ENCODE data around the gene ACAP3. TPM values are rescaled to one million over a fixed set of nuclear protein-coding genes. Genes with fewer than 3 reads are reported as not detected.

The ACAP3 gene
- total RNA-seq, 1 experiment from 2014 or later = 42.2 TPM

- TF ChIP-seq CBFB (CRISPR knock-in tag; IDR thresholded peaks at IDR 0.05; ENCODE audit: low read depth) (no peak), ATF6 (CRISPR knock-in tag; IDR thresholded peaks at IDR 0.05) (no peak), ZMAT4 (CRISPR knock-in tag; IDR thresholded peaks at IDR 0.05) (no peak), CREB1 (CRISPR knock-in tag; IDR thresholded peaks at IDR 0.05) (no peak), CTCF (IDR thresholded peaks at IDR 0.05) (no peak), RELA (CRISPR knock-in tag; IDR thresholded peaks at IDR 0.05; ENCODE audit: borderline replicate concordance) (no peak), ZNF219 (CRISPR knock-in tag; IDR thresholded peaks at IDR 0.05; ENCODE audit: borderline replicate concordance) (no peak)
Measured at GRCh38 chr1:1287288-1288110, 20.2 kb downstream of the ACAP3 start (continued).

- ChIA-PET CTCF (interaction anchor here (1.8 kb wide), 1 partner anchor 40 kb away, joined by 8 read pairs; the partner anchor contains the start of gene C1QTNF12), POLR2A (no interaction called here)
- Mint-ChIP-seq H3K27ac (no peak overlapping the region), H3K4me3 (no peak overlapping the region), H3K27me3 (ENCODE audit: low read depth) (no peaks in the 10 kb centered on the region), H3K4me1 (no peaks in the 10 kb centered on the region), H3K36me3 (no peaks in the 10 kb centered on the region), H3K9me3 (no peaks in the 10 kb centered on the region)
- peak; percentile 13 for DNase-seq (ENCODE audit: low spot score)
- ATAC-seq = no peak
- no peak for TF ChIP-seq ZNF671 (CRISPR knock-in tag; IDR thresholded peaks at IDR 0.05)
- no peak for TF ChIP-seq NFYB (CRISPR knock-in tag; conservative IDR thresholded peaks at IDR 0.05; ENCODE audit: low read depth)
- no peak for TF ChIP-seq ATF2 (CRISPR knock-in tag; IDR thresholded peaks at IDR 0.05; ENCODE audit: borderline replicate concordance, low read depth)
- no peak for TF ChIP-seq IRF1 (CRISPR knock-in tag; IDR thresholded peaks at IDR 0.05)
- no peak for TF ChIP-seq ZNF138 (CRISPR knock-in tag; conservative IDR thresholded peaks at IDR 0.05)
- no peak for TF ChIP-seq NFATC4 (CRISPR knock-in tag; IDR thresholded peaks at IDR 0.05)
- TF ChIP-seq ZNF281 (CRISPR knock-in tag; IDR thresholded peaks at IDR 0.05) = no peak
- no peak for TF ChIP-seq ESRRA (CRISPR knock-in tag; IDR thresholded peaks at IDR 0.05; ENCODE audit: borderline replicate concordance)
- no peak for TF ChIP-seq PRDM15 (CRISPR knock-in tag; IDR thresholded peaks at IDR 0.05)
- no peak for TF ChIP-seq JUN (CRISPR knock-in tag; IDR thresholded peaks at IDR 0.05)
- no peak for TF ChIP-seq NFE2L1 (CRISPR knock-in tag; IDR thresholded peaks at IDR 0.05)
- no peak for TF ChIP-seq GABPB1 (CRISPR knock-in tag; IDR thresholded peaks at IDR 0.05)
Measured at GRCh38 chr1:1286313-1287261, 21.1 kb downstream of the ACAP3 start.

All from WTC11 (cell line).